HepG2 (cell line): ENCODE measurements around the gene SFT2D1. TPM values are rescaled to one million over a fixed set of nuclear protein-coding genes. Genes with fewer than 3 reads are reported as not detected.
A peak's percentile ranks its signal among the peaks of the same experiment; 100 is the strongest.

Experiments
- ERF ChIP-seq: IDR thresholded peaks from 2 replicates; pipeline ENCODE4 v1.6.1; 2018; ENCODE audit warnings: missing biosample characterization, missing genetic modification reagents
- FIP1L1 ChIP-seq: fragments of 200-400 bp; formaldehyde crosslinking; IDR thresholded peaks from 2 replicates; pipeline ENCODE4 v1.6.1; 2018; ENCODE audit warnings: low read depth, mild to moderate bottlenecking, low read length, moderate library complexity, borderline replicate concordance; ENCODE audit not compliant: insufficient read depth
- GATAD1 ChIP-seq: IDR thresholded peaks from 2 replicates; pipeline ENCODE4 v1.6.1; 2016; ENCODE audit warnings: missing genetic modification reagents, missing compliant biosample characterization
- HMG20B ChIP-seq: conservative IDR thresholded peaks from 2 replicates; pipeline ENCODE4 v1.6.1; 2016; ENCODE audit warnings: missing genetic modification reagents, missing compliant biosample characterization
- HOXA7 ChIP-seq: sonication (generic); formaldehyde crosslinking; IDR thresholded peaks from 2 replicates; pipeline ENCODE4 v1.8.1; 2022; ENCODE audit warnings: mild to moderate bottlenecking, missing genetic modification reagents, moderate library complexity
- KDM6A ChIP-seq: IDR thresholded peaks from 2 replicates; pipeline ENCODE4 v1.6.1; 2016; ENCODE audit warnings: low read depth
- RBAK ChIP-seq: sonication (generic); formaldehyde crosslinking; IDR thresholded peaks from 2 replicates; pipeline ENCODE4 v1.5.1; 2020; ENCODE audit warnings: mild to moderate bottlenecking, missing genetic modification reagents
- RFX1 ChIP-seq: fragments of 450-650 bp; IDR thresholded peaks from 2 replicates; pipeline ENCODE4 v1.6.1; 2017
- STAG1 ChIP-seq: sonication (generic); formaldehyde crosslinking; IDR thresholded peaks from 2 replicates; pipeline ENCODE4 v1.4.0; 2020; ENCODE audit warnings: missing genetic modification reagents
- TBX3 ChIP-seq: fragments of 450-650 bp; IDR thresholded peaks from 2 replicates; pipeline ENCODE4 v1.6.1; 2017; ENCODE audit warnings: antibody characterized with exemption, mild to moderate bottlenecking, inconsistent platforms, borderline replicate concordance
- TCF7L2 ChIP-seq: IDR thresholded peaks from 2 replicates; pipeline ENCODE4 v1.6.1; 2011; ENCODE audit warnings: mild to moderate bottlenecking, low read depth, low read length, moderate library complexity
- ZFX ChIP-seq: sonication (generic); formaldehyde crosslinking; IDR thresholded peaks from 2 replicates; pipeline ENCODE4 v1.4.0; 2020; ENCODE audit warnings: mild to moderate bottlenecking, low read depth, missing genetic modification reagents, moderate library complexity
- ZNF460 ChIP-seq: sonication (generic); formaldehyde crosslinking; IDR thresholded peaks from 2 replicates; pipeline ENCODE4 v1.5.1; 2020; ENCODE audit warnings: missing genetic modification reagents, mild to moderate bottlenecking, borderline replicate concordance
- polyA plus RNA-seq, 8 experiments: library from polyadenylated mRNA; depleted of rRNA in 3 of 8; stranded (reverse) in 7 of 8; unstranded in 1 of 8; fragments of >200 nt; fragmentation: Illumina TruSeq in 4 of 8; extraction: Trizol in 4 of 8; gene quantifications; 2 replicates each; pipeline versions ENCODE4 v1.2.1 to v1.2.3, GENCODE V29; 2011 to 2016; ENCODE audit warnings: low read depth in 4 of 8, missing spikeins in 1 of 8, mixed read lengths in 1 of 8; ENCODE audit not compliant: insufficient read depth in 1 of 8
- total RNA-seq, 5 experiments: library from RNA; depleted of rRNA; stranded (reverse); fragments of >200 nt; fragmentation: Illumina TruSeq; extraction: Trizol; gene quantifications; 2 replicates each; pipeline ENCODE4 v1.2.3, GENCODE V29; 2016; ENCODE audit warnings: low read depth in 1 of 5
- TF ChIP-seq, protein P1 (sequence below): sonication (generic); formaldehyde crosslinking; IDR thresholded peaks from 2 replicates; pipeline ENCODE4 v1.4.0; 2020; ENCODE audit warnings: missing genetic modification reagents, mild to moderate bottlenecking, borderline replicate concordance
- TF ChIP-seq, protein P2 (sequence below): sonication (generic); formaldehyde crosslinking; IDR thresholded peaks from 2 replicates; pipeline ENCODE4 v1.4.0; 2020; ENCODE audit warnings: missing genetic modification reagents, low read depth, mild to moderate bottlenecking, borderline replicate concordance
- TF ChIP-seq, protein P3 (sequence below): sonication (generic); formaldehyde crosslinking; IDR thresholded peaks from 2 replicates; pipeline ENCODE4 v1.5.1; 2020; ENCODE audit warnings: mild to moderate bottlenecking, missing genetic modification reagents, moderate library complexity
- TF ChIP-seq, protein P4 (sequence below): IDR thresholded peaks from 2 replicates; pipeline ENCODE4 v1.6.1; 2012; ENCODE audit warnings: inconsistent platforms

SFT2D1 gene
- total and polyA plus RNA-seq, 2 of the 13 experiments (the other 11 are each of a cell fraction or from before 2014, with no cell fraction given): 115 to 147 TPM

DNA sequence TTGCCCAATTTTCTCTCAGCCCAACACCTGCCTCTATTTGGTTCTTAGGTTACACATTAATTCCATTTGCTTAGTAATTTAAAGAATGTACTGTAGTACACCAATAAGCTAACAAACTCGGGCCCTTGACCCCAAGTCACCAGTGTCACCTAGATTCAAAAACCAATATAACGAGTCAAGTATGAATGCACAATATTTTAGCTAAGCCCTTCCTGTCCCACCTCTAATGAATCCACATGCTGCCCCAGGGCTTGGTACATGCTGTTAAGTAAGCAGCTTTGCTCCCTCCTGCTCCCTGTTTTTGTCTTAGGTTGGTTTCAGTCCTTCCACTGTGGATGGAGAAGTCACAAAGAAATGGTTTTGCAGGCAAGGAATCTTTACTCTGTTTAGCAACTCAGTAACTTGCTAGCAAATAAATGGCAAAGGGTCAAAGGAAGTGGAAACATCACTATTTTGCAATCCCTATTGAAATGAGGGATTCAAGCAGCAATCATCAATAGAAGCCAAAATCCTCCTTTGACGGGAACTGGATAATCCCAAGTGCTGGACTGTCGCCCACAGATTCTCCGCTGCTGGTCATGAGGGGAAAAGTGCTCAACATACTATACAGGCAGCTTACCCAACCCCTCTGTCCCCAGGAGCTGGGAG lies 45.4 kb upstream of the SFT2D1 start (continued):
- TF ChIP-seq, protein P1, sequence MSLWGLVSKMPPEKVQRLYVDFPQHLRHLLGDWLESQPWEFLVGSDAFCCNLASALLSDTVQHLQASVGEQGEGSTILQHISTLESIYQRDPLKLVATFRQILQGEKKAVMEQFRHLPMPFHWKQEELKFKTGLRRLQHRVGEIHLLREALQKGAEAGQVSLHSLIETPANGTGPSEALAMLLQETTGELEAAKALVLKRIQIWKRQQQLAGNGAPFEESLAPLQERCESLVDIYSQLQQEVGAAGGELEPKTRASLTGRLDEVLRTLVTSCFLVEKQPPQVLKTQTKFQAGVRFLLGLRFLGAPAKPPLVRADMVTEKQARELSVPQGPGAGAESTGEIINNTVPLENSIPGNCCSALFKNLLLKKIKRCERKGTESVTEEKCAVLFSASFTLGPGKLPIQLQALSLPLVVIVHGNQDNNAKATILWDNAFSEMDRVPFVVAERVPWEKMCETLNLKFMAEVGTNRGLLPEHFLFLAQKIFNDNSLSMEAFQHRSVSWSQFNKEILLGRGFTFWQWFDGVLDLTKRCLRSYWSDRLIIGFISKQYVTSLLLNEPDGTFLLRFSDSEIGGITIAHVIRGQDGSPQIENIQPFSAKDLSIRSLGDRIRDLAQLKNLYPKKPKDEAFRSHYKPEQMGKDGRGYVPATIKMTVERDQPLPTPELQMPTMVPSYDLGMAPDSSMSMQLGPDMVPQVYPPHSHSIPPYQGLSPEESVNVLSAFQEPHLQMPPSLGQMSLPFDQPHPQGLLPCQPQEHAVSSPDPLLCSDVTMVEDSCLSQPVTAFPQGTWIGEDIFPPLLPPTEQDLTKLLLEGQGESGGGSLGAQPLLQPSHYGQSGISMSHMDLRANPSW (CRISPR knock-in tag): peak; percentile 99
- TF ChIP-seq STAG1 (CRISPR knock-in tag): peak; percentile 4; the same call in 1 of the 2 replicates
- TF ChIP-seq, protein P2, sequence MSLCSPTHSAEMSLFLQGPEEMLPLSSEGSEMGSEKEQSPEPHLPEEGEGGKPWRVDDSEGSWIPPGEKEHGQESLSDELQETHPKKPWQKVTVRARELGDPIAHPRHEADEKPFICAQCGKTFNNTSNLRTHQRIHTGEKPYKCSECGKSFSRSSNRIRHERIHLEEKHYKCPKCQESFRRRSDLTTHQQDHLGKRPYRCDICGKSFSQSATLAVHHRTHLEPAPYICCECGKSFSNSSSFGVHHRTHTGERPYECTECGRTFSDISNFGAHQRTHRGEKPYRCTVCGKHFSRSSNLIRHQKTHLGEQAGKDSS (CRISPR knock-in tag): peak; percentile 84; the same call in 1 of the 2 replicates
- peak; percentile 92 for TF ChIP-seq KDM6A (CRISPR knock-in tag)
- peak; percentile 73; the same call in 1 of the 2 replicates for TF ChIP-seq HMG20B (CRISPR knock-in tag)
- TF ChIP-seq, protein P3, sequence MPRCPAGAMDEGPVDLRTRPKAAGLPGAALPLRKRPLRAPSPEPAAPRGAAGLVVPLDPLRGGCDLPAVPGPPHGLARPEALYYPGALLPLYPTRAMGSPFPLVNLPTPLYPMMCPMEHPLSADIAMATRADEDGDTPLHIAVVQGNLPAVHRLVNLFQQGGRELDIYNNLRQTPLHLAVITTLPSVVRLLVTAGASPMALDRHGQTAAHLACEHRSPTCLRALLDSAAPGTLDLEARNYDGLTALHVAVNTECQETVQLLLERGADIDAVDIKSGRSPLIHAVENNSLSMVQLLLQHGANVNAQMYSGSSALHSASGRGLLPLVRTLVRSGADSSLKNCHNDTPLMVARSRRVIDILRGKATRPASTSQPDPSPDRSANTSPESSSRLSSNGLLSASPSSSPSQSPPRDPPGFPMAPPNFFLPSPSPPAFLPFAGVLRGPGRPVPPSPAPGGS (CRISPR knock-in tag): peak; percentile 65; the same call in 1 of the 2 replicates
- TF ChIP-seq TCF7L2: 0 out of 2 replicates have a peak, but pooled peaks have one; percentile 24
- TF ChIP-seq, protein P4, sequence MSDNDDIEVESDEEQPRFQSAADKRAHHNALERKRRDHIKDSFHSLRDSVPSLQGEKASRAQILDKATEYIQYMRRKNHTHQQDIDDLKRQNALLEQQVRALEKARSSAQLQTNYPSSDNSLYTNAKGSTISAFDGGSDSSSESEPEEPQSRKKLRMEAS: peak; percentile 72
- 0 out of 2 replicates have a peak, but pooled peaks have one; percentile 68 for TF ChIP-seq FIP1L1
- no peak for TF ChIP-seq RFX1
- TF ChIP-seq GATAD1 (CRISPR knock-in tag): peak; percentile 48
- TF ChIP-seq ZNF460 (CRISPR knock-in tag): no peak; the same call in 1 of the 2 replicates
- TF ChIP-seq HOXA7 (CRISPR knock-in tag): no peak
- TF ChIP-seq RBAK (CRISPR knock-in tag): no peak
- TF ChIP-seq ZFX: 0 out of 2 replicates have a peak, but pooled peaks have one; percentile 20
- TF ChIP-seq TBX3: peak; percentile 57; the same call in 1 of the 2 replicates
- TF ChIP-seq ERF (CRISPR knock-in tag): no peak; the same call in 1 of the 2 replicates
